H1 (cell line): ENCODE results near the gene CTNND2. TPM values are rescaled to one million over a fixed set of nuclear protein-coding genes. Genes with fewer than 3 reads are reported as not detected.

Experiments used
- polyA plus RNA-seq, 7 experiments: library from polyadenylated mRNA; depleted of rRNA in 3 of 7; stranded (reverse) in 5 of 7; unstranded in 2 of 7; fragments of >200 nt in 5 of 7; fragments of 200-250 nt in 2 of 7; gene quantifications; 1 replicate in 5 of 7; 2 replicates in 1 of 7; 4 replicates in 1 of 7; pipeline versions ENCODE4 v1.2.1 to v1.2.3, GENCODE V29; 2011 to 2013; ENCODE audit warnings: missing spikeins in 2 of 7, mixed read lengths in 2 of 7
- total RNA-seq: library from RNA; stranded (reverse); fragmentation: NEBNext Ultra II Directional; extraction: Animal tissue kit (Norgen Biotek cat#: 25700); gene quantifications from 2 replicates; pipeline ENCODE4 v1.2.1, GENCODE V29; 2021
- TF ChIP-seq, protein P1 (sequence below): IDR thresholded peaks from 2 replicates; pipeline ENCODE4 v1.6.1; 2011; ENCODE audit warnings: low read depth, mild to moderate bottlenecking, low read length; ENCODE audit not compliant: insufficient read depth

CTNND2 gene
- total and polyA plus RNA-seq, 2 of the 8 experiments (the other 6 are each of a cell fraction or from before 2014, with no cell fraction given): 7.4 to 14.2 TPM

DNA sequence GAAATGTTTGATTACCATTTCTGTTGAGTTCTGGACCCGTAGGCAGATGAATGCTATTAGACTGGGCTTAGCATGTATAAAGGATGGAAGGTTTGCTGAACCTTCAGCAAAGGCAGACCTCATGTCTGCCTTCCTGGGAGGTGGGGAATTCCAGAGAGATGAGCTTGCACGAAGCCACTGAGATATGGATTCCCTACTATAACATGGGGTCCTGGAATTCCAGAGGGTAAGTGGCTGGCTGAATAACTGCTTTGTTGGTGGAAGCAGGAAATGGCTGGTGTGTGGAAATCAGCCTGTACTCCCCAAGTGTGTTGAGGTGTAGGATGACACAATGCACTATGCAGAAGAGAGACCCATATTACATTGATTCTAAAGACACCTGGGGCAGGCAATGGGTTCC is 526.4 kb downstream of the CTNND2 start (continued):
- TF ChIP-seq, protein P1, sequence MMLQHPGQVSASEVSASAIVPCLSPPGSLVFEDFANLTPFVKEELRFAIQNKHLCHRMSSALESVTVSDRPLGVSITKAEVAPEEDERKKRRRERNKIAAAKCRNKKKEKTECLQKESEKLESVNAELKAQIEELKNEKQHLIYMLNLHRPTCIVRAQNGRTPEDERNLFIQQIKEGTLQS: no peak
